ENCODE results near the gene CMBL.

GRCh38 chr5:10354048-10354872 lies 46.6 kb upstream of the CMBL start:
- TF ChIP-seq CTCF (IDR thresholded peaks at IDR 0.05) (no peak), EZH2 (IDR thresholded peaks at IDR 0.05; ENCODE audit: borderline replicate concordance, insufficient read depth, low read depth, low read length, poor library complexity, severe bottlenecking) (no peak)

All from B cell (primary cell).